Progenitor cell of endocrine pancreas (in vitro differentiated cells): ENCODE measurements around the gene TEX13A. TPM values are rescaled to one million over a fixed set of nuclear protein-coding genes. Genes with fewer than 3 reads are reported as not detected.
A peak's percentile ranks its signal among the peaks of the same experiment; 100 is the strongest.

ENCODE experiments used
- DNase-seq: peaks from one replicate; pipeline ENCODE4 v3.0.0; 2021; ENCODE audit warnings: low spot score; ENCODE audit not compliant: unreplicated experiment
- H3K27ac Mint-ChIP-seq: 2 replicates; pipeline ENCODE4 v1.8.0; 2021; ENCODE audit warnings: mild to moderate bottlenecking, moderate library complexity, mixed read lengths
- H3K27me3 Mint-ChIP-seq: 2 replicates; pipeline ENCODE4 v1.8.0; 2021; ENCODE audit warnings: mixed read lengths
- H3K36me3 Mint-ChIP-seq: 2 replicates; pipeline ENCODE4 v1.8.0; 2022; ENCODE audit warnings: mixed read lengths; ENCODE audit not compliant: insufficient read depth
- H3K4me1 Mint-ChIP-seq: 2 replicates; pipeline ENCODE4 v1.8.0; 2021; ENCODE audit warnings: low read depth, mixed read lengths
- H3K4me3 Mint-ChIP-seq: 2 replicates; pipeline ENCODE4 v1.8.0; 2021; ENCODE audit warnings: low read depth, mild to moderate bottlenecking, moderate library complexity, mixed read lengths
- H3K9me3 Mint-ChIP-seq: 2 replicates; pipeline ENCODE4 v1.8.0; 2021; ENCODE audit warnings: low read depth, mixed read lengths
- CTCF ChIP-seq: fragments of 200-600 bp; sonication (generic); IDR thresholded peaks from one replicate; pipeline ENCODE4 v1.5.0; 2021; ENCODE audit warnings: antibody characterized with exemption, mild to moderate bottlenecking; ENCODE audit not compliant: unreplicated experiment
- total RNA-seq: library from RNA; stranded (reverse); gene quantifications from 2 replicates; pipeline ENCODE4 v1.2.1, GENCODE V29; 2021

Gene TEX13A
- total RNA-seq, 1 donor from 2014 or later, result not detected

- Mint-ChIP-seq H3K4me3 (no peak overlapping the region), H3K4me1 (no peaks in the 10 kb centered on the region), H3K27me3 (no peaks in the 10 kb centered on the region), H3K27ac (no peak overlapping the region), H3K9me3 (peaks cover 27% of the 10 kb centered on the region), H3K36me3 (peaks cover 1% of the 10 kb centered on the region)
- DNase-seq, result no peak
- TF ChIP-seq CTCF, result no peak
Observed at GRCh38 chrX:105211066-105211575, 9.4 kb downstream of the TEX13A start.

DNA sequence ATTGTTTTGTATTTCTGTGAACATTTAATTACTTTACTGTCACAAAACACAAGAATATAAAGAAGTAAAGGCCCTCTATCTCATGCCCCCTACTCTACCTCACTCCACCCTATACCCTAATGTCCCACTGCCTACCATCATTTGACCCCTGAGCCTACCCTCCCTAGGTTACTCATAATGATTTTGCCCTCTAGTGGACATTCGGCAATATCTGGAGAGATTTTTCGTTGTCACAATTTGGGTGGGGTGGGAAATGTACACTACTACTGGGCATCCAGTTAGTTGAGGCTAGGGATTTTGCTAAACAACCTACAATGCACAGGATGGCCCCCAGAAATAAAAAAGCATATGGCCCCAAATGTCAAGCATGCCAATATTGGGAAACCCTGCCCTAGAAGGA is 10.2 kb downstream of the TEX13A start:
- H3K27ac Mint-ChIP-seq, result no peak overlapping the region
- H3K9me3 Mint-ChIP-seq, result peaks cover 24% of the 10 kb centered on the region

GRCh38 chrX:105209406-105209805 is 11.1 kb downstream of the TEX13A start:
- TF ChIP-seq CTCF, result no peak
- H3K9me3 Mint-ChIP-seq, result peaks cover 16% of the 10 kb centered on the region
- no peak overlapping the region for H3K4me3 Mint-ChIP-seq
- H3K4me1 Mint-ChIP-seq, result no peaks in the 10 kb centered on the region
- DNase-seq, result no peak
- H3K27ac Mint-ChIP-seq, result no peak overlapping the region
- no peaks in the 10 kb centered on the region for H3K27me3 Mint-ChIP-seq
- peaks cover 1% of the 10 kb centered on the region for H3K36me3 Mint-ChIP-seq

More for the DNA sequence above, 10.2 kb downstream of the TEX13A start:
- no peak for DNase-seq
- no peak overlapping the region for H3K4me3 Mint-ChIP-seq
- no peak for TF ChIP-seq CTCF
- no peaks in the 10 kb centered on the region for H3K4me1 Mint-ChIP-seq
- peaks cover 1% of the 10 kb centered on the region for H3K36me3 Mint-ChIP-seq
- no peaks in the 10 kb centered on the region for H3K27me3 Mint-ChIP-seq

GRCh38 chrX:105191878-105192277 is 28.6 kb downstream of the TEX13A start:
- H3K9me3 Mint-ChIP-seq, result peaks cover 8% of the 10 kb centered on the region
- peak; percentile 60 for TF ChIP-seq CTCF
- H3K4me3 Mint-ChIP-seq, result no peak overlapping the region
- H3K27me3 Mint-ChIP-seq, result no peaks in the 10 kb centered on the region
- no peaks in the 10 kb centered on the region for H3K36me3 Mint-ChIP-seq
- no peak for DNase-seq
- H3K27ac Mint-ChIP-seq, result no peak overlapping the region
- no peaks in the 10 kb centered on the region for H3K4me1 Mint-ChIP-seq

GRCh38 chrX:105190252-105190853 is 30.1 kb downstream of the TEX13A start:
- Mint-ChIP-seq H3K27me3 (no peaks in the 10 kb centered on the region), H3K27ac (no peak overlapping the region), H3K4me3 (no peak overlapping the region), H3K36me3 (no peaks in the 10 kb centered on the region), H3K4me1 (peaks cover 2% of the 10 kb centered on the region), H3K9me3 (peaks cover 13% of the 10 kb centered on the region)
- TF ChIP-seq CTCF, result peak; percentile 72
- no peak for DNase-seq
